ENCODE results near the gene MMP24. TPM values are rescaled to one million over a fixed set of nuclear protein-coding genes. Genes with fewer than 3 reads are reported as not detected.

Gene MMP24
- total and polyA plus RNA-seq, 2 of the 13 experiments (the other 11 are each of a cell fraction or from before 2014, with no cell fraction given) = 0.29 to 0.35 TPM

GRCh38 chr20:35286899-35287508, 60.5 kb downstream of the MMP24 start (continued):
- peak; percentile 16; the same call in 1 of the 2 replicates for TF ChIP-seq THAP9 (CRISPR knock-in tag; IDR thresholded peaks at IDR 0.05; ENCODE audit: borderline replicate concordance)
- TF ChIP-seq SPEN (CRISPR knock-in tag; IDR thresholded peaks at IDR 0.05; ENCODE audit: low read depth) = peak; percentile 8; the same call in 1 of the 2 replicates
- TF ChIP-seq ZBTB2 (CRISPR knock-in tag; IDR thresholded peaks at IDR 0.05; ENCODE audit: low read depth) = 0 out of 2 replicates have a peak, but pooled peaks have one; percentile 50
- TF ChIP-seq SETDB1 (CRISPR knock-in tag; IDR thresholded peaks at IDR 0.05; ENCODE audit: borderline replicate concordance) = 0 out of 2 replicates have a peak, but pooled peaks have one; percentile 49
- no peak for TF ChIP-seq ZNF317 (CRISPR knock-in tag; IDR thresholded peaks at IDR 0.05)
- no peak for TF ChIP-seq HIC2 (CRISPR knock-in tag; IDR thresholded peaks at IDR 0.05; ENCODE audit: low read depth)
- 0 out of 2 replicates have a peak, but pooled peaks have one; percentile 9 for TF ChIP-seq ZNF672 (CRISPR knock-in tag; IDR thresholded peaks at IDR 0.05)
- TF ChIP-seq ZBTB42 (CRISPR knock-in tag; IDR thresholded peaks at IDR 0.05) = peak; percentile 56; the same call in 1 of the 2 replicates
- 0 out of 2 replicates have a peak, but pooled peaks have one; percentile 6 for TF ChIP-seq DNMT1 (CRISPR knock-in tag; IDR thresholded peaks at IDR 0.05)
- TF ChIP-seq BCL3 (CRISPR knock-in tag; IDR thresholded peaks at IDR 0.05) = no peak
- 0 out of 2 replicates have a peak, but pooled peaks have one; percentile 8 for TF ChIP-seq SALL2 (CRISPR knock-in tag; IDR thresholded peaks at IDR 0.05)
- peak; percentile 20; the same call in 1 of the 2 replicates for TF ChIP-seq NRL (CRISPR knock-in tag; IDR thresholded peaks at IDR 0.05; ENCODE audit: borderline replicate concordance)
- TF ChIP-seq IKZF4 (CRISPR knock-in tag; IDR thresholded peaks at IDR 0.05; ENCODE audit: borderline replicate concordance, low read depth, not compliant biosample characterization) = peak; percentile 10
- TF ChIP-seq HNRNPL (IDR thresholded peaks at IDR 0.05; ENCODE audit: low read depth, low read length) = peak; percentile 14
- TF ChIP-seq ZNF572 (CRISPR knock-in tag; IDR thresholded peaks at IDR 0.05) = no peak
- TF ChIP-seq ZSCAN25 (CRISPR knock-in tag; IDR thresholded peaks at IDR 0.05) = no peak
- TF ChIP-seq GLI4 (CRISPR knock-in tag; IDR thresholded peaks at IDR 0.05; ENCODE audit: borderline replicate concordance) = 0 out of 2 replicates have a peak, but pooled peaks have one; percentile 10
- TF ChIP-seq TCF12 (IDR thresholded peaks at IDR 0.05) = no peak
- TF ChIP-seq TCF12 (CRISPR knock-in tag; IDR thresholded peaks at IDR 0.05) = no peak
- TF ChIP-seq ZNF383 (CRISPR knock-in tag; IDR thresholded peaks at IDR 0.05; ENCODE audit: borderline replicate concordance) = peak; percentile 92; the same call in 1 of the 2 replicates

Data from HepG2 (cell line).